Gastroesophageal sphincter (tissue), 4 donors: ENCODE results near the gene CACNA1C. TPM values are rescaled to one million over a fixed set of nuclear protein-coding genes. Genes with fewer than 3 reads are reported as not detected.

Source experiments
- ATAC-seq: fragments of 150-250 bp; one replicate; pipeline ENCODE4 v1.9.1; 2016; ENCODE audit warnings: mild to moderate bottlenecking, moderate library complexity
- H3K27ac ChIP-seq, 4 donors: fragments of 200-600 bp; sonication (generic) in 3 of 4; 1 replicate in 3 of 4; 2 replicates in 1 of 4; pipeline ENCODE4 v1.5.1; 2016 to 2019
- H3K27me3 ChIP-seq: fragments of 200-600 bp; sonication (generic); one replicate; pipeline ENCODE4 v1.5.1; 2019
- H3K36me3 ChIP-seq, 2 donors: fragments of 200-600 bp; sonication (generic); one replicate each; pipeline ENCODE4 v1.5.1; 2019; ENCODE audit warnings: control low read depth in 1 of 2
- H3K4me1 ChIP-seq, 3 donors: fragments of 200-600 bp; sonication (generic); 1 replicate in 2 of 3; 2 replicates in 1 of 3; pipeline ENCODE4 v1.5.1; 2016 to 2019; ENCODE audit warnings: control low read depth in 2 of 3
- H3K4me3 ChIP-seq, 2 donors: fragments of 200-600 bp; sonication (generic); one replicate each; pipeline ENCODE4 v1.5.1; 2019; ENCODE audit warnings: mild to moderate bottlenecking in 1 of 2, moderate library complexity in 1 of 2
- H3K9me3 ChIP-seq, 3 donors: fragments of 200-600 bp; sonication (generic); one replicate each; pipeline ENCODE4 v1.5.1; 2017 to 2019; ENCODE audit warnings: control low read depth in 2 of 3
- CTCF ChIP-seq, 4 experiments: fragments of 200-600 bp in 2 of 4; fragments of 450-650 bp in 2 of 4; sonication (generic) in 1 of 4; IDR thresholded peaks; one replicate each; pipeline ENCODE4 v1.5.1; 2017 to 2019; ENCODE audit warnings: antibody characterized with exemption in 4 of 4, mild to moderate bottlenecking in 2 of 4, moderate library complexity in 2 of 4
- EP300 ChIP-seq: sonication (generic); formaldehyde crosslinking; IDR thresholded peaks from one replicate; pipeline ENCODE4 v1.6.1; 2017; ENCODE audit warnings: antibody characterized with exemption, mild to moderate bottlenecking
- POLR2A ChIP-seq, 2 donors: fragments of 450-650 bp; IDR thresholded peaks; one replicate each; pipeline ENCODE4 v1.6.1; 2017; ENCODE audit warnings: antibody characterized with exemption in 2 of 2, mild to moderate bottlenecking in 2 of 2, moderate library complexity in 1 of 2
- POLR2AphosphoS5 ChIP-seq: sonication (generic); formaldehyde crosslinking; IDR thresholded peaks from one replicate; pipeline ENCODE4 v1.6.1; 2017; ENCODE audit warnings: antibody characterized with exemption
- WGBS, 2 donors: methylation state at CpG; one replicate each; pipeline ENCODE4 v1.1.5; 2018; ENCODE audit warnings: low coverage in 1 of 2; 5-methylcytosine and 5-hydroxymethylcytosine counted together
- total RNA-seq, 4 donors: library from RNA; depleted of rRNA; stranded (reverse); fragments of >200 nt; gene quantifications; one replicate each; pipeline ENCODE4 v1.1.0, GENCODE V29; 2016

Gene CACNA1C
- total RNA-seq, 4 donors from 2014 or later = 22.9 to 96.2 (median 41.4) TPM

- no peaks in the 10 kb centered on the region for H3K36me3 ChIP-seq
- no peaks in the 10 kb centered on the region for H3K27me3 ChIP-seq
- peaks cover 0 to 70% (median 28%) of the 10 kb centered on the region in 3 donors for H3K4me1 ChIP-seq
- no peak overlapping the region for H3K4me3 ChIP-seq
- ATAC-seq = no peak
- H3K27ac ChIP-seq = no peak overlapping the region
- TF ChIP-seq CTCF (IDR thresholded peaks at IDR 0.05) = no peak
- TF ChIP-seq POLR2A (IDR thresholded peaks at IDR 0.05) = no peak
- TF ChIP-seq POLR2AphosphoS5 = no peak
- no peak for TF ChIP-seq EP300
- no peaks in the 10 kb centered on the region for H3K9me3 ChIP-seq
- WGBS, 2 donors = 86 to 100% methylated on average over 4 to 7 of the region's 12 CpGs
These were observed 245.9 kb downstream of the CACNA1C start for GRCh38 chr12:2298556-2299200.

GRCh38 chr12:2299206-2299605 lies 246.4 kb downstream of the CACNA1C start:
- WGBS, 2 donors = 56% methylated on average over 5 of the region's 6 CpGs; no CpG with 5 or more reads in 1 of the 2 donors
- Histone ChIP-seq H3K4me3 (no peak overlapping the region), H3K36me3 (no peaks in the 10 kb centered on the region), H3K9me3 (no peaks in the 10 kb centered on the region), H3K27ac (no peak overlapping the region), H3K27me3 (no peaks in the 10 kb centered on the region), H3K4me1 (peaks cover 0 to 68% (median 28%) of the 10 kb centered on the region in 3 donors)
- ATAC-seq = no peak
- TF ChIP-seq POLR2AphosphoS5 = no peak
- no peak for TF ChIP-seq CTCF (IDR thresholded peaks at IDR 0.05)
- no peak for TF ChIP-seq EP300
- TF ChIP-seq POLR2A (IDR thresholded peaks at IDR 0.05) = no peak

- Histone ChIP-seq H3K27ac (no peak overlapping the region), H3K36me3 (no peaks in the 10 kb centered on the region), H3K4me3 (no peak overlapping the region), H3K4me1 (peaks cover 0 to 72% (median 28%) of the 10 kb centered on the region in 3 donors), H3K9me3 (no peaks in the 10 kb centered on the region), H3K27me3 (no peaks in the 10 kb centered on the region)
- TF ChIP-seq POLR2A (IDR thresholded peaks at IDR 0.05) (no peak), POLR2AphosphoS5 (no peak), EP300 (no peak), CTCF (IDR thresholded peaks at IDR 0.05) (no peak)
- WGBS, 2 donors = 86 to 100% methylated on average over 1 to 2 of the region's 6 CpGs
- ATAC-seq = no peak
These were observed 247.4 kb downstream of the CACNA1C start for GRCh38 chr12:2300168-2300567.

GRCh38 chr12:2300886-2301285 lies 248.1 kb downstream of the CACNA1C start:
- H3K4me3 ChIP-seq = no peak overlapping the region
- H3K36me3 ChIP-seq = no peaks in the 10 kb centered on the region
- ATAC-seq = no peak
- H3K27me3 ChIP-seq = no peaks in the 10 kb centered on the region
- peaks cover 0 to 71% (median 23%) of the 10 kb centered on the region in 3 donors for H3K4me1 ChIP-seq
- TF ChIP-seq POLR2AphosphoS5 = no peak
- TF ChIP-seq CTCF (IDR thresholded peaks at IDR 0.05) = no peak
- TF ChIP-seq EP300 = no peak
- TF ChIP-seq POLR2A (IDR thresholded peaks at IDR 0.05) = no peak
- no peaks in the 10 kb centered on the region for H3K9me3 ChIP-seq
- peak overlapping the region in 3 of 4 donors; percentile 64 to 75 (median 68) for H3K27ac ChIP-seq
- 92 to 100% methylated on average over 1 to 8 of the region's 11 CpGs for WGBS, 2 donors
